Esophagus squamous epithelium (tissue), 5 donors: Measurements from ENCODE around the gene IGF1R. TPM values are rescaled to one million over a fixed set of nuclear protein-coding genes. Genes with fewer than 3 reads are reported as not detected.

ENCODE experiments used
- DNase-seq: peaks from one replicate; lab custom pipeline; 2025; lab: John Stamatoyannopoulos, UW
- H3K27ac ChIP-seq, 4 donors: fragments of 200-600 bp; sonication (generic); one replicate each; pipeline ENCODE4 v1.5.1; 2016 to 2019; ENCODE audit warnings: mild to moderate bottlenecking in 1 of 4
- H3K27me3 ChIP-seq, 4 donors: fragments of 200-600 bp; sonication (generic); 1 replicate in 3 of 4; 2 replicates in 1 of 4; pipeline versions ENCODE4 v1.5.1 to v1.6.0; 2017 to 2021; ENCODE audit warnings: antibody characterized with exemption in 1 of 4
- H3K36me3 ChIP-seq, 3 donors: fragments of 200-600 bp; sonication (generic); one replicate each; pipeline ENCODE4 v1.5.1; 2016 to 2019
- H3K4me1 ChIP-seq, 3 donors: fragments of 200-600 bp; sonication (generic); one replicate each; pipeline ENCODE4 v1.5.1; 2017 to 2019
- H3K4me3 ChIP-seq, 4 donors: fragments of 200-600 bp; sonication (generic); 1 replicate in 3 of 4; 2 replicates in 1 of 4; pipeline ENCODE4 v1.5.1; 2016 to 2019; ENCODE audit warnings: mild to moderate bottlenecking in 2 of 4, moderate library complexity in 1 of 4
- H3K9me3 ChIP-seq, 3 donors: fragments of 200-600 bp; sonication (generic); one replicate each; pipeline ENCODE4 v1.5.1; 2016 to 2019
- POLR2A ChIP-seq, 4 donors: fragments of 450-650 bp; IDR thresholded peaks; one replicate each; pipeline ENCODE4 v1.6.1; 2017; ENCODE audit warnings: antibody characterized with exemption in 4 of 4, mild to moderate bottlenecking in 4 of 4, moderate library complexity in 3 of 4
- WGBS, 2 donors: methylation state at CpG; one replicate each; pipeline ENCODE4 v1.1.5; 2018; 5-methylcytosine and 5-hydroxymethylcytosine counted together
- intact Hi-C: fragments of 100-400 bp; cut with DNase I; formaldehyde crosslinking; loops from one replicate; pipeline ENCODE4 v1.15.0; 2022
- total RNA-seq, 4 donors: library from RNA; depleted of rRNA; stranded (reverse); fragments of >200 nt; gene quantifications; one replicate each; pipeline ENCODE4 v1.1.0, GENCODE V29; 2016
- TF ChIP-seq, protein P1 (sequence below), 6 experiments: fragments of 450-650 bp in 4 of 6; fragments of 200-600 bp in 2 of 6; sonication (generic) in 2 of 6; IDR thresholded peaks; one replicate each; pipeline ENCODE4 v1.5.1; 2016 to 2019; ENCODE audit warnings: antibody characterized with exemption in 6 of 6, mild to moderate bottlenecking in 4 of 6, moderate library complexity in 4 of 6
- donor health status: DM: yes; HTN: yes; CAD: no.

Gene IGF1R
- total RNA-seq, 4 donors from 2014 or later = 20.5 to 54.8 (median 40.4) TPM

DNA sequence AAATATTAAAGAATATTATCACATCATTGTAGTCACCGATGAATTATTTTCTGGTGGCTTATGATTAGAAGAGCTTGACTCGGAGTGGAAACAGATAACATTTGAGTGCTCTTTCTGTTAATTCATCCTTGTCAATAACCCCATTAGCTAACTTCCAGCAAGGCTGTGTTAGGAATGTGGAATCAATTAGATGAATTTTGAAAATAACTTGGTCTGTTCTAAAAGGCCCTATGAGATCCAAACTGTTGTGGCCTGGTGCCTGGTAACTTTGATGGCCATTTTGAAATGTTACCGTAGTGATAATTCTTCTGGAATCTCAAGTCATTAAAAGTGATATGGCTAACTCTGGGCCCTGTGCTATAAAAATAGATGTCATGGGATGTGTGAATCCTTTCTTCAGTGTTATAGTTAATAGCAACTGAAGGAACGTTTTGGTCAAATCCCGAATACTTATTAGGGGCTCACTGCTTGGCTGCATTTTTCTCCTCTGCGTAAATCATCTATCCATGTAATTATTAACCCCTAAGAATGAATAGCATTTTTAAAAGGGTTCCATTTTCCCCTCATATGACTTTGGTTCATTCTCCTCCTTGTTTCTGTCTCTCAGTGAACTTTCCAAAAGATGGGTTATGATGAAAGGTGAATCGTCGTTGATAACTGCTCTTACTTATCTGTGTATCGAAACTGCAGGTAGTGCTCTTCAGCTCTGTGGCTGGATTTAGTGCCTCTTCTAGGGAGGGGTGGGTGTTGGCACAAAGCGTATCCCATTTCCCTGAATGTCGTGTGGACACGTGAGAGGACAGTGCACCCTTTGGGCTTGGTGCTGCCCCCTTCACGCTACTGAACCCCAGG, 82.7 kb downstream of the IGF1R start:
- WGBS, 2 donors = 81 to 86% methylated on average over 12 of the region's 13 CpGs
- no peaks in the 10 kb centered on the region for H3K27me3 ChIP-seq
- H3K9me3 ChIP-seq = no peaks in the 10 kb centered on the region
- peak overlapping the region in 1 of 4 donors; percentile 2 for H3K27ac ChIP-seq
- H3K36me3 ChIP-seq = no peaks in the 10 kb centered on the region
- no peak overlapping the region for H3K4me3 ChIP-seq
- no peak for DNase-seq
- TF ChIP-seq, protein P1, sequence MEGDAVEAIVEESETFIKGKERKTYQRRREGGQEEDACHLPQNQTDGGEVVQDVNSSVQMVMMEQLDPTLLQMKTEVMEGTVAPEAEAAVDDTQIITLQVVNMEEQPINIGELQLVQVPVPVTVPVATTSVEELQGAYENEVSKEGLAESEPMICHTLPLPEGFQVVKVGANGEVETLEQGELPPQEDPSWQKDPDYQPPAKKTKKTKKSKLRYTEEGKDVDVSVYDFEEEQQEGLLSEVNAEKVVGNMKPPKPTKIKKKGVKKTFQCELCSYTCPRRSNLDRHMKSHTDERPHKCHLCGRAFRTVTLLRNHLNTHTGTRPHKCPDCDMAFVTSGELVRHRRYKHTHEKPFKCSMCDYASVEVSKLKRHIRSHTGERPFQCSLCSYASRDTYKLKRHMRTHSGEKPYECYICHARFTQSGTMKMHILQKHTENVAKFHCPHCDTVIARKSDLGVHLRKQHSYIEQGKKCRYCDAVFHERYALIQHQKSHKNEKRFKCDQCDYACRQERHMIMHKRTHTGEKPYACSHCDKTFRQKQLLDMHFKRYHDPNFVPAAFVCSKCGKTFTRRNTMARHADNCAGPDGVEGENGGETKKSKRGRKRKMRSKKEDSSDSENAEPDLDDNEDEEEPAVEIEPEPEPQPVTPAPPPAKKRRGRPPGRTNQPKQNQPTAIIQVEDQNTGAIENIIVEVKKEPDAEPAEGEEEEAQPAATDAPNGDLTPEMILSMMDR (IDR thresholded peaks at IDR 0.05) = no peak
- TF ChIP-seq POLR2A (IDR thresholded peaks at IDR 0.05) = no peak
- peaks cover 23 to 90% (median 55%) of the 10 kb centered on the region in 3 donors for H3K4me1 ChIP-seq
- intact Hi-C loops = no loop called here

DNA sequence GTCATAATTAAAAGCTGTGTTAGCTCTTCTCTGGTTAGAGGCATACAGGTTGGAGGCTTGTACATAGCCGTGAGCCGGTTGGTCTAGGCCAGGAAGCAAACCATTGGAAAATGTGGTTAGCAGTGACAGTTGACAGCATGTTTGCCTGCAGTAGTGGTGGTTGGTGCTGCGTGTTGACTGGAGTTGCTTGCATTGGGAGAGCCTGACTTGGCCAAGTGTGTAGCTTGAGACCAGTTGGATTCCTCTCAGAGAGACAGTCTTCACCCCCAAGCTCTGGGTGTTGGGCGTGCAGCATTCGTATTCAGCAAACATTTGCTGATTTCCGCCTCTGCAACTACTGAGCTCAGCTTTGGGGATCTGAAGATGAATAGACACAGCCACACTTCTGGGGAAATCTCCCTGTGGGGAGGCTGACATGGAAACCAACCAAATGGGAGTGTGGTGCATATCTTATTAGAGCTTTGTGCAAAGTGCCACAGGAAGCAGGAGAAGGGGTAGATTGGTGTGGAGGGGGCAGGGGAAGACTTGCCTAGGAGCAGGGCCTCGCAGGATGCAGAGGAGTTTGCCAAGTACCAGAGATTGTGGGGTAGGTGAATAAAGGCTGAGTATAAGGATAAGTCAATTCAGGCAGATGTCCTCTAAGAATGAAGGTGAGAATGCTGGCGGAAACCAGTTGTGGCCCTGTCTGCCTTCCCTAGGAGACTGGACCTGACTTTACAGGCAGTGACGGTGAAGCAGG, 83.5 kb downstream of the IGF1R start:
- 72 to 91% methylated on average over 5 to 8 of the region's 9 CpGs for WGBS, 2 donors
- Histone ChIP-seq H3K27ac (peak overlapping the region in 1 of 4 donors; percentile 2), H3K4me1 (peaks cover 21 to 89% (median 50%) of the 10 kb centered on the region in 3 donors), H3K36me3 (no peaks in the 10 kb centered on the region), H3K27me3 (no peaks in the 10 kb centered on the region), H3K4me3 (no peak overlapping the region), H3K9me3 (no peaks in the 10 kb centered on the region)
- DNase-seq = no peak
- TF ChIP-seq POLR2A (IDR thresholded peaks at IDR 0.05) = no peak
- TF ChIP-seq, protein P1 (IDR thresholded peaks at IDR 0.05) = no peak
- intact Hi-C loops = no loop called here

DNA sequence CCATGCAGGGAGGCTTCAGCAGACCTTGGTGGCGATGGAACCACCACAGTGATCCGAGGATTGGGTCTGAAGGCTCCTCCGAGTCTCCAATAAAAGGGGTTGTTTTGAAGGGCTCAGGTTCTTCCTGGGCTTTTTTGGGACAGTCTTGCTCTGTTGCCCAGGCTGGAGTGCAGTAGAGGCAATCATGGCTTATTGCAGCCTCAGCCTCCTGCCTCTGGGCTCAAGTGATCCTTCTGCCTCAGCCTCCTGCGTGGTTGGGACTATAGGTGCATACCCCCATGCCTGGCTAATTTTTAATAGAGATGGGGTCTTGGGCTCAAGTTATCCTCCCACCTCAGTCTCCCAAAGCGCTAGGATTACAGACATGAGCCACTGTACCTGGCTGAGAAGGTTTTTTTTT, 84.8 kb downstream of the IGF1R start:
- intact Hi-C loops = no loop called here
- H3K36me3 ChIP-seq = no peaks in the 10 kb centered on the region
- no peak overlapping the region for H3K4me3 ChIP-seq
- no peak overlapping the region for H3K27ac ChIP-seq
- DNase-seq = no peak
- H3K4me1 ChIP-seq = peaks cover 10 to 83% (median 39%) of the 10 kb centered on the region in 3 donors
- no peaks in the 10 kb centered on the region for H3K27me3 ChIP-seq
- TF ChIP-seq POLR2A (IDR thresholded peaks at IDR 0.05) = no peak
- TF ChIP-seq, protein P1 (IDR thresholded peaks at IDR 0.05) = no peak
- 83 to 85% methylated on average over 2 to 5 of the region's 5 CpGs for WGBS, 2 donors
- H3K9me3 ChIP-seq = no peaks in the 10 kb centered on the region

DNA sequence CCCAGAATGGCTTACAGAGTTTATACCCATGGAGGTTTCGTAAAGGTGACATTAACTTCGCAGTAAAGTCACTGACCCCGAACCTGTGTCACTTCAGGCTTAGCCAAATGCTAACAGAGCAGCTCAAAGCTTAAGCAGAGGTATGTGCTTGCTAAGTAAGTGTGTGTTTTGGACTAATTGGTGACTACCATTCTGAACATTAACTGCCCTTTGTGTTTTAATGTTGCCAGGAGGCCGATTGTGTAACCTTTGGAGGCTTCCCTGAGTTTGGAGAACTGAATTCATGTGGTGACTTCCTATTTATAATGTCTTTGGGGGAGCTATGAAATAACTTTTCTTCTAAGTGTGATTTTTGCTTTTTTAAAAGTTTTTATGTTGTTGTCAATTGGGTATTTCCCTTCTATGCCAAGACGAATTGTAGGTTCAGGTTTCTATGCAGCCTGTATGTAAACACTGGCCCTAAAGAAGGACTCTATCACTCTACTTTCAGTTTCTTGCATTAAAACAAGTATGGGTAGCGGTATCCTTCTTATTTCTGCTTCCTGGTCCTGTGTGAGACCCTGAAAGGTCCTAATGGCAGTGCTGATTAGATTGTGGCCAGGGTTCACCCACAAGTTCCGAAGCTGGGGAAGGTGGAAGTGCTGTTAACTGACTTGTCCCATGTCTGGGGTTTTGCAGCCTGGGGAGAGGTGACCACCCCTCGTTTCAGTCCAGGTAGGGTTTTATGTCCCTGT, 86.3 kb downstream of the IGF1R start:
- DNase-seq = no peak
- intact Hi-C loops = no loop called here

More for the DNA sequence above, 86.3 kb downstream of the IGF1R start:
- no peak overlapping the region for H3K4me3 ChIP-seq
- WGBS, 2 donors = 53% methylated on average over 7 of the region's 8 CpGs
- no peak for TF ChIP-seq POLR2A (IDR thresholded peaks at IDR 0.05)
- TF ChIP-seq, protein P1 (IDR thresholded peaks at IDR 0.05) = no peak
- no peaks in the 10 kb centered on the region for H3K36me3 ChIP-seq
- H3K27ac ChIP-seq = no peak overlapping the region
- H3K9me3 ChIP-seq = no peaks in the 10 kb centered on the region
- H3K4me1 ChIP-seq = peaks cover 0 to 74% (median 24%) of the 10 kb centered on the region in 3 donors
- H3K27me3 ChIP-seq = no peaks in the 10 kb centered on the region
